ENCODE data around the gene PRKN.

PRKN gene

GRCh38 chr6:162151021-162151665, 576.4 kb downstream of the PRKN start:
- DNase-seq (ENCODE audit: low read depth in 2 of 3, low spot score in 2 of 3), result no peak

GRCh38 chr6:162150295-162150694, 577.3 kb downstream of the PRKN start:
- no peak for DNase-seq (ENCODE audit: low read depth in 2 of 3, low spot score in 2 of 3)

DNA sequence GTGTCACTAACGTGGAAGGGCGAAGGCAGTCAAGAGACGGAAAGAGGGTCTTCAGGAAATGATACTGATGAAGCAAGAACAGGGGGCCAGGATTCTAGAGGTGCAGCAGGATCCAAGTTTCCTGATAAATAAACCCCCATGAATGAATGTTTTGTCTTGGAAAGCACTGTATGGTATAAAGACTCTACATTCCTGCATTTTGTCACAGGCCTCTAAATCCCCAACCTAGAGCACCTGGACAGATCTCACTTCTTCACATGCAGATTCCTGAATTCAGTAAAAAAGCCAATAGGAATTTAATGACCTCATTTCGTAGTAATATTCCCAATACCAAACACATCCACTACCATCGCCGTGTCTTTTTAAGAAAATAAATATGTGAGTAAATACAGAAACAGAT, 577.8 kb downstream of the PRKN start:
- DNase-seq (ENCODE audit: low read depth in 2 of 3, low spot score in 2 of 3), result no peak

- no peak for DNase-seq (ENCODE audit: low read depth in 2 of 3, low spot score in 2 of 3)
These were observed 579.8 kb downstream of the PRKN start for GRCh38 chr6:162147805-162148204.

- DNase-seq (ENCODE audit: low read depth in 2 of 3, low spot score in 2 of 3), result no peak
These were observed 580.3 kb downstream of the PRKN start for GRCh38 chr6:162147281-162147680.

DNA sequence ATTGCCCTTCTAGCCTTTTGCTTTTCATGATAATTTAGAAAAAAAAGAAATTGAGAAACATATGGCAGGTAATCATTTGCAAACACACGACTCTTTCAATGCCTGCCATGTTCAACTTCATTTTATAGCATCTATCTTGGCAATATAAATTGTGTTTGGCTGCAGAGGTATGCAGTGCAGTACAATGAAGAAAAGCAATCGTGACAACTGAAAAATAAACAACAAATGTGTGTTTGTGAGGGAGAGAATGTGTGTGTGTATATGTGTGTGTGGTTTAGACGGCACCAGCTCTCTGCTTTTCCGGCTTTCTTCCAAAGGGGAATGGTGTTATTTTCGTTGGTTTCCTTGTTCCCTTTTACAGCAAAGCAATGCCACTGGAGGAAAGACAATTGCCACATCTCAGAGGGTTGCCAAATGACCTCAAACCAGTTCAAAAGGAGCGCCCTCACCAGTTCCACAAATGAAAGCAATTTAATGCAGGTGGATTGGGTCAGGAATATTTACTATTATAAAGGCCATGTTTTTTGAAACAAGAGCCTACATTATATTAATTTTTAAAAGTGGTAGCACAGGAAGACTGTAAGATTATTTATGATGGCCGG, 587.2 kb downstream of the PRKN start:
- no peak for DNase-seq (ENCODE audit: low read depth in 2 of 3, low spot score in 2 of 3)

DNA sequence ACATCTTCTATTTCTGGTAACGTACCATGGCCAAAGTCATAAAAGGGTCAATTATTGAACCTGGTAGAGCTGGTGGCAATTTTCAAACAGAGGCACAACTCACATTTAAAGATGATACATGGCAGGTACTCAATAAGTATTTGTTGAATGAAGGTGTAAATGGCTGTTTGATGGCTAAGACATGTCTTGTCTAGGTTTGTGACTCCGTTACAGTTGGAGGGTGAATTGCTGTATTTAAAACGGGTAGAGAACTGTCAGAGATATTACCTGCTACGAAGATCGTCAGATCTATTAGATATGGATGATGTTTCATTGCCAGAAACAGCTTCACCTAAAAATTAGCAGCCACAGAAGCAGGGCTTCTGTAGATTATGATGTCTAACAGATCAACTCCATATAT, 601.9 kb downstream of the PRKN start:
- DNase-seq (ENCODE audit: low read depth in 2 of 3, low spot score in 2 of 3), result no peak

DNA sequence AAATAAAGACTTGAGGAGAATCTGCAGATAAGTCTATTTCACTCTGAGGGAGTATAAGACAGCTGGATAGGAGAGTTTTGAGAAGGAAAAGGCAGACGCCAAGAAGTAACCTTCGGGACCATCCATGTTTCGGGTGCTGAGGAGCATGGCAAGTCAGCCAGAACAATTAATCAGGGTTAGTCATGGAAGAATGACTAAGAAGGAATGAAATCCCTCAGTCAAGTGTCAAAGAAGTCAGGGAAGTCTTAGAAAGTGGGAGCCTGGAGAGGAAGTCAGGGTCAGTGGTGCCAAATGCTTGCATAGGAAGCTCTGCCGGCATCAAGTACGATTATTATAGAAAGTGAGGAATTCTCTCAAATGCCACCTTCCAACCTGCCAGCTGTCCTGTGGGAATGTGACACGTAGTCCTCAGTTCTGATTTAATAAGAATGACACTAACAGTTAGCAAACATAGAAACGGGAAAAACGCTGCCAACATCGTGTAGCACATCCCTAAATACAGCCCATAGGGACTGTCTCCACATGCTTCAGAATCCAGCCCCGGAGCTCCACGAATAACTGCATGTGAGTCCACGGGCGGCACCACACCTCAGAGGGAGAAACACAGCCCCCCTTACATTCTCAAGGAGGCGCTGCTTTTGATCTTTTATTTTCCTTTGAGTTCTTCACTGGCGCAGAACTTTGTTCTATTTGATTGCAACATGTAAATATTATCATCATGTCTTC, 602.7 kb downstream of the PRKN start:
- DNase-seq (ENCODE audit: low read depth in 2 of 3, low spot score in 2 of 3), result no peak

GRCh38 chr6:162123797-162124196, 603.8 kb downstream of the PRKN start:
- DNase-seq (ENCODE audit: low read depth in 2 of 3, low spot score in 2 of 3), result no peak

DNA sequence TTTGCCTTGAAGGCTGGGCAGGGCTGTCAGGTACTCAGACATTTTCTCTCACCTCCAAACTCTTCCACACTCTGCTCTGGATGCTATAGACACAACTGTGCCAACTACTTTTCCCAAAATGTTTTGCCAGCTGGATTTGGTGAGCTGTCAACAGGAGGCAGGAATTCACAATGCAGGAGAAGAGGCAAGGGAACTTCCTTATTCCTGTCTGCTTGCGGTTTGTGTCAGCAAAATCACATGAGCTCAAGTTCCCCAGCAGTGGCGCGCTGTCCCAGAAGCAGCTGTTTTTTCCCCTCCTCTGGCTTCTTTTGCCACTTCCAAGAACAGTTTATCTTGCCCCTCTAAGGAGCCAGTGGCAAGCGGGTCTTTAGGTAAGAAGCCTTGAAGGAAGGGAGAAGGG, 608.2 kb downstream of the PRKN start:
- DNase-seq (ENCODE audit: low read depth in 2 of 3, low spot score in 2 of 3), result no peak

DNA sequence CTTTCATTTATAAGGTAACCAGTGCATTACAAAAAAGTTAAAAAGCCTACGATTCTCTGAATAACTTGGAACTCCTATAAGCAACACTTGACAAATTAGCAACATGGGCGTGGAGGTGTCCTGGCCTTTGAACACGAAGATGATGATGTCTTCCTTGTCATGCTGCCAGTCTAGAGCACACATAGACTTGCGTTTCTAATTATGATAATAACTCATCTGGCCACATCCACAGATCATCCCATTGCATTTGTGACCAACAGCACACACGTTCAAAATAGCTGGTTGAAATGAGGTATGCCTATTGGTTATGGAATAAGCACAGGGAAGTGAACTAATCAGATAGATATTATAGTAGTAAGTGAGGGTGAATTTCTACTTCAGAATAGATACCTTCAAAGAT, 608.9 kb downstream of the PRKN start:
- DNase-seq (ENCODE audit: low read depth in 2 of 3, low spot score in 2 of 3), result no peak

GRCh38 chr6:162116902-162117525, 610.6 kb downstream of the PRKN start:
- DNase-seq (ENCODE audit: low read depth in 2 of 3, low spot score in 2 of 3), result no peak

DNA sequence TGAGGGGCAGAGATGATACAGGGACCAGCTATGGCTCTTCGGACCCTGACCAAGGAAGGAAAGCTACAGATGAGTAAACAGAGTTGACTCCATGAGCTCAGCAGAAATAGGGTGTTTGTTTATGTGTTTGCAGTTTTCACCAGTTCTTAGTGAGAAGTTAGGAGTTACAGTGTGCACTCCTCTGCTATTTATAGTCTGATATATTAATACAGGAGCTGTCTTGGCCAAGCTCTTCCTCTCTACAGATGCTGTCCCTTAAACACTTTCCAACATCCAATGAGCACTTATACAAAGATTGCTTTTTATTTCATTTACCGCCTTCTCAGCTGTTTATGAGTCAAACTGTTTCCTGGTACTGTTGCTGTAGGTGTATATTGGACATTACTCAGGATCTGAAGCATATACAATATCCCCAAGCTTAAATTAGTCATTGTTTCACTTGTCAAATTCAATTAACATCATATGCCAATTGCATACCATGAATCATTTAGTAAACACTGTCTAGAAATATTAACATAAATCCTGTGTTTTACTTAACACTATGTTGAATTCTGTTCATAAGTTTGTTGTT, 618.0 kb downstream of the PRKN start:
- DNase-seq (ENCODE audit: low read depth in 2 of 3, low spot score in 2 of 3), result no peak

DNA sequence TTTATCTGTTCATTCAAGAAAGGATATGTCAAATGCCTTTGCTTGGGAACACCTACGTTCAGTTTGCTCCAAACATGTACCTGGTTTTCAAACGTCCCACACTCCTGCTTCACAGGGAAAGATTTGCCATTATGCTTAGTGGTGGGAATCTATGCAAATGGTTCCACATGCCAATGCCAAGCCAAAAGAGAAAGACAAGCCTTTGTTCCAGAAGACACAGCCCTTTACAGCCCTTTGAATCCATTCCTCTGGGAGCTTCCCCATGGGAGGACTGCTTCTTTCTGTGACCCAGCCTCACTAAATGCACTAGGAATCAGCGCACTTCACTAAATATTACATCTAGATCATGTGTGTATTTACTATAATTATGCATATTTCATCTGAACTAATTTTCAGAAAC, 619.5 kb downstream of the PRKN start:
- DNase-seq (ENCODE audit: low read depth in 2 of 3, low spot score in 2 of 3), result no peak

DNA sequence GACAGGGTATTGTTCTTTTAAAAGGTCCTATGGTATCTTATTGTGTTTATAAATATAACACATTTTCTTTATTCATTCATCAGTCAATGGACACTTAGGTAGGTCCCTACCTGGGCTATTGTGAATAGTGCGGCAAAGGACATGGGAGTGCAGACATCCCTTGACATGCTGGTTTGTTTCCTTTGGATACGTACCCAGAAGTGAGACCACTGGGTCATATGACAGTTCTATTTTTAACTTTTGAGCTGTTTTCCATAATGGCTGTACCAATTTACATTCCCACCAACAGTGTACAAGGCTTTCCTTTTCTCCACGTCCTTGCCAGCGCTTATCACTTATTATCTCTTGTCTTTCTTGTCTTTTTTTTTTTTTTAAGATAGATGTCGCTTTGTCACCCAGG, 627.5 kb downstream of the PRKN start:
- DNase-seq (ENCODE audit: low read depth in 2 of 3, low spot score in 2 of 3), result no peak

GRCh38 chr6:162099685-162100084, 627.9 kb downstream of the PRKN start:
- DNase-seq (ENCODE audit: low read depth in 2 of 3, low spot score in 2 of 3), result peak in 2 of 3 experiments; percentile 10 to 18

- DNase-seq (ENCODE audit: low read depth in 2 of 3, low spot score in 2 of 3), result no peak
These were observed 634.6 kb downstream of the PRKN start for GRCh38 chr6:162092816-162093502.

DNA sequence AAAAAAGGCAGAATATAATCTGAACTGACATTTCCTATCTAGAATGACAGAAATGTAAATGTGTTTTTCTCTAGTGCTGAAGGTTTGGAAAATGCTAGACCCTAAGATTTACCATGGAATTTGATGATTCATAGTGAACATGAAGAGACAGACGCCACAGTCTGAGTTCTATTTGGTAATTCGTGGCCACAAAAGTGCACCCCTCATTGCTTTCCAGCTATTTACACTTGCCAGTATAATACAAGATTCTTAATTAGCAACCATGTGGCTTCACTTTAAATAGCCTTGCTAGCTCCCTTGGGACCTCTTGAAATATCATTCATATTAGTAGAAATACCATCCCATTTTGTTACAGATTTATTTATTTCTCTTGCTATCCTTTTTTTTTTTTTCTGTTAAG, 636.8 kb downstream of the PRKN start:
- DNase-seq (ENCODE audit: low read depth in 2 of 3, low spot score in 2 of 3), result no peak

GRCh38 chr6:162088091-162088490, 639.5 kb downstream of the PRKN start:
- no peak for DNase-seq (ENCODE audit: low read depth in 2 of 3, low spot score in 2 of 3)

- DNase-seq (ENCODE audit: low read depth in 2 of 3, low spot score in 2 of 3), result no peak
These were observed 642.0 kb downstream of the PRKN start for GRCh38 chr6:162085561-162085960.

GRCh38 chr6:162082520-162082919, 645.0 kb downstream of the PRKN start:
- DNase-seq (ENCODE audit: low read depth in 2 of 3, low spot score in 2 of 3), result no peak

All from activated CD8-positive, alpha-beta memory T cell treated with anti-CD3 and anti-CD28 coated beads for 48 hours (primary cell).